ENCODE data around the gene DOCK10.

GRCh38 chr2:224882291-224883171 lies 159.7 kb downstream of the DOCK10 start:
- TF ChIP-seq CTCF (IDR thresholded peaks at IDR 0.05) (no peak), POLR2A (IDR thresholded peaks at IDR 0.05) (no peak), EP300 (IDR thresholded peaks at IDR 0.05) (no peak)
